Keratinocyte (primary cell): ENCODE measurements around the gene SYCN. TPM values are rescaled to one million over a fixed set of nuclear protein-coding genes. Genes with fewer than 3 reads are reported as not detected.
"Not testable (repeated sequence)": the region's sequence is repeated elsewhere in the genome, so short reads cannot be mapped to it uniquely, and the experiment has no call there.

Experiments used
- DNase-seq: peaks from one replicate; pipeline ENCODE4 v3.0.0-alpha.2; 2011; ENCODE audit warnings: low read depth, missing footprints, low spot score
- FAIRE-seq: peaks from 2 replicates; lab custom pipeline; 2011; peaks lifted over from hg19 to GRCh38; lab: Jason Lieb, UNC
- H2AFZ ChIP-seq: 2 replicates; pipeline ENCODE4 v1.6.0; 2012; ENCODE audit warnings: low read length, control low read depth, inconsistent platforms; ENCODE audit not compliant: control insufficient read depth
- H3K27ac ChIP-seq: 2 replicates; pipeline ENCODE4 v1.5.1; 2011; ENCODE audit warnings: low read length; ENCODE audit not compliant: control insufficient read depth, insufficient read depth
- H3K27me3 ChIP-seq: 3 replicates; pipeline ENCODE4 v1.6.0; 2011; ENCODE audit warnings: low read length; ENCODE audit not compliant: control insufficient read depth, insufficient read depth; ENCODE audit errors: extremely low read depth
- H3K36me3 ChIP-seq, 2 experiments: 2 replicates in 1 of 2; 3 replicates in 1 of 2; pipeline ENCODE4 v1.5.1; 2011; ENCODE audit warnings: low read length in 2 of 2, mild to moderate bottlenecking in 1 of 2; ENCODE audit not compliant: control insufficient read depth in 2 of 2, insufficient read depth in 2 of 2; ENCODE audit errors: extremely low read depth in 1 of 2
- H3K4me1 ChIP-seq: 3 replicates; pipeline ENCODE4 v1.5.1; 2011; ENCODE audit warnings: low read length; ENCODE audit not compliant: control insufficient read depth, insufficient read depth; ENCODE audit errors: extremely low read depth
- H3K4me2 ChIP-seq: 3 replicates; pipeline ENCODE4 v1.6.0; 2011; ENCODE audit warnings: low read depth, low read length; ENCODE audit not compliant: control insufficient read depth, insufficient read depth; ENCODE audit errors: extremely low read depth
- H3K4me3 ChIP-seq, 3 experiments: fragments of 200-600 bp in 1 of 3; sonication (generic) in 1 of 3; 2 replicates in 2 of 3; 3 replicates in 1 of 3; pipeline ENCODE4 v1.5.1; 2011 to 2016; ENCODE audit warnings: low read length in 3 of 3, mild to moderate bottlenecking in 3 of 3, control low read depth in 2 of 3, inconsistent platforms in 1 of 3, low read depth in 1 of 3, mixed read lengths in 1 of 3, mixed run types in 1 of 3, moderate library complexity in 1 of 3; ENCODE audit not compliant: control insufficient read depth in 2 of 3, insufficient read depth in 2 of 3; ENCODE audit errors: extremely low read depth in 1 of 3
- H3K79me2 ChIP-seq: 2 replicates; pipeline ENCODE4 v1.6.0; 2012; ENCODE audit warnings: low read length; ENCODE audit not compliant: control insufficient read depth, insufficient read depth
- H3K9ac ChIP-seq: 3 replicates; pipeline ENCODE4 v1.6.0; 2011; ENCODE audit warnings: low read length; ENCODE audit not compliant: control insufficient read depth, insufficient read depth; ENCODE audit errors: extremely low read depth
- H3K9me1 ChIP-seq: 3 replicates; pipeline ENCODE4 v1.6.0; 2011; ENCODE audit warnings: low read length; ENCODE audit not compliant: control insufficient read depth, insufficient read depth; ENCODE audit errors: extremely low read depth
- H3K9me3 ChIP-seq: 2 replicates; pipeline ENCODE4 v1.5.1; 2012; ENCODE audit warnings: low read depth, low read length; ENCODE audit not compliant: control insufficient read depth
- H4K20me1 ChIP-seq: 3 replicates; pipeline ENCODE4 v1.6.0; 2011; ENCODE audit warnings: low read length; ENCODE audit not compliant: control insufficient read depth, insufficient read depth; ENCODE audit errors: extremely low read depth
- EZH2 ChIP-seq: IDR thresholded peaks from one replicate; pipeline ENCODE4 v1.6.1; 2012; ENCODE audit warnings: inconsistent platforms, mild to moderate bottlenecking, low read length, moderate library complexity
- dilution Hi-C: fragments of 300-500 bp; cut with MboI; formaldehyde crosslinking; loops from one replicate; pipeline ENCODE4 v1.7.0; 2020; ENCODE audit warnings: low sequenced_read_pairs; ENCODE audit not compliant: extremely low pct_ligation_motif_present
- polyA plus RNA-seq, 5 experiments: library from polyadenylated mRNA; depleted of rRNA in 3 of 5; stranded (reverse) in 3 of 5; stranded (forward) in 1 of 5; unstranded in 1 of 5; fragments of >200 nt; gene quantifications; 1 replicate in 1 of 5; 2 replicates in 3 of 5; 3 replicates in 1 of 5; pipeline versions ENCODE4 v1.2.1 to v1.2.3, GENCODE V29; 2011 to 2012; ENCODE audit warnings: missing spikeins in 2 of 5, low read depth in 1 of 5, low replicate concordance in 1 of 5
- TF ChIP-seq, protein P1 (sequence below), 3 experiments: IDR thresholded peaks in 1 of 3; conservative IDR thresholded peaks in 1 of 3; optimal IDR thresholded peaks in 1 of 3; 2 replicates in 2 of 3; 3 replicates in 1 of 3; pipeline versions ENCODE3 to v1.5.1; 2011; ENCODE audit warnings: low read length in 3 of 3, mild to moderate bottlenecking in 3 of 3, moderate library complexity in 2 of 3, control low read depth in 1 of 3, inconsistent platforms in 1 of 3; ENCODE audit not compliant: insufficient read depth in 2 of 3; ENCODE audit errors: extremely low read depth in 1 of 3

The SYCN gene
- polyA plus RNA-seq, 1 donor (not counting 4 experiments of a cell fraction or from before 2014, with no cell fraction given), result not detected

DNA sequence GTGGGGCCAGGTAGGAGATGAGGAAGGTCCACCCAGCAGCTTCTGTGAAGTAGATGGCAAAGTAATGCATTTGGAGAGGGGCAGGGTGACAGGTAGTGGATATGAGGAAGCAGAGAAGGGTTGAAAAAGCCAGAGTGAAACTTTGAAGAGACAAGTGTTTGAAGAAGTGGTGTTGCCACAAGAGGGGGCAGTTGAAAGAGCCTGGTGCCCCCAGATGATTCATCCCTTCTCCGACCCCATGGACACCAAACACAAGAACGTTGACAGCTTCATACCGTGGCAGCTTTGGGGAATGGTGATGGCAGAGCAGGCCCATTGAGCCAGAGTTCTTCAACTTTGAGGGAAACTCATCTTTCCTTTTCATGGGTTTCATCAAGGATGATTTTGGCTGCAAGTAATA lies 20.8 kb upstream of the SYCN start:
- H3K27me3 ChIP-seq, result no peaks in the 10 kb centered on the region
- no peak overlapping the region for H3K4me2 ChIP-seq
- H3K4me3 ChIP-seq, result no peak overlapping the region
- H3K9me1 ChIP-seq, result no peaks in the 10 kb centered on the region
- H3K9me3 ChIP-seq, result no peaks in the 10 kb centered on the region
- H2AFZ ChIP-seq, result no peak overlapping the region
- no peak for TF ChIP-seq EZH2
- TF ChIP-seq, protein P1, sequence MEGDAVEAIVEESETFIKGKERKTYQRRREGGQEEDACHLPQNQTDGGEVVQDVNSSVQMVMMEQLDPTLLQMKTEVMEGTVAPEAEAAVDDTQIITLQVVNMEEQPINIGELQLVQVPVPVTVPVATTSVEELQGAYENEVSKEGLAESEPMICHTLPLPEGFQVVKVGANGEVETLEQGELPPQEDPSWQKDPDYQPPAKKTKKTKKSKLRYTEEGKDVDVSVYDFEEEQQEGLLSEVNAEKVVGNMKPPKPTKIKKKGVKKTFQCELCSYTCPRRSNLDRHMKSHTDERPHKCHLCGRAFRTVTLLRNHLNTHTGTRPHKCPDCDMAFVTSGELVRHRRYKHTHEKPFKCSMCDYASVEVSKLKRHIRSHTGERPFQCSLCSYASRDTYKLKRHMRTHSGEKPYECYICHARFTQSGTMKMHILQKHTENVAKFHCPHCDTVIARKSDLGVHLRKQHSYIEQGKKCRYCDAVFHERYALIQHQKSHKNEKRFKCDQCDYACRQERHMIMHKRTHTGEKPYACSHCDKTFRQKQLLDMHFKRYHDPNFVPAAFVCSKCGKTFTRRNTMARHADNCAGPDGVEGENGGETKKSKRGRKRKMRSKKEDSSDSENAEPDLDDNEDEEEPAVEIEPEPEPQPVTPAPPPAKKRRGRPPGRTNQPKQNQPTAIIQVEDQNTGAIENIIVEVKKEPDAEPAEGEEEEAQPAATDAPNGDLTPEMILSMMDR (optimal IDR thresholded peaks at IDR 0.05 in 1 of 3, IDR thresholded peaks at IDR 0.05 in 1 of 3, conservative IDR thresholded peaks at IDR 0.05 in 1 of 3; ENCODE audit: extremely low read depth in 1 of 3, insufficient read depth in 2 of 3, low read length in 3 of 3), result no peak
- FAIRE-seq, result no peak
- DNase-seq, result no peak
- no peak overlapping the region for H3K9ac ChIP-seq
- dilution Hi-C loops, result no loop called here
- H3K36me3 ChIP-seq, result no peaks in the 10 kb centered on the region
- no peak overlapping the region for H3K27ac ChIP-seq
- H3K79me2 ChIP-seq, result no peaks in the 10 kb centered on the region
- no peaks in the 10 kb centered on the region for H3K4me1 ChIP-seq
- no peaks in the 10 kb centered on the region for H4K20me1 ChIP-seq

DNA sequence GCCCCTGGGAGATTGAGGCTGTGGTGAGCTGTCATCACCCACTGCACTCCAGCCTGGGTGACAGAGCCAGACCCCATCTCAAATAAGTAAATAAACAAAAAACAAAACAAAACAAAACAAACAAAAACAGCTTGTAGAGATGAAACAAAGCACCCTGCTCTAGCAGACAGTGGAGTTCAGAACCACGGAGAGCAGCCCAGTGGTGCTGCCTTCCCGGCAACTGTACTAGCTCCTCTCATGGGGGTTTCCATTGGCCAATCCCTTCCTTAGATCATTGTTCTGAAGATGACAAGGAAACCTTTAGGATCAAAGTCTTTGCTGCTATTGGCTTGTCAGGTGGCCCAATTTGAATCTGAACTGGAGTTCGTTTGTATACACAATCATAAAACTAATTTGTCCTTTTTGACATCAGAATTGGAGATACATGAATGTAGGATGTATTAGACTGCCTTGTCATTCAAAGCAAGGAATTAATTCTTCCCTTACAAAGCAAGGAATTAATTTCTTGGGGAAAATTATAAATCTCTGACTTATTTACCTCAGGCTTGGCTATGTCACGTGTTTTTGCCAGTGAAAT lies 19.7 kb upstream of the SYCN start:
- no peaks in the 10 kb centered on the region for H3K36me3 ChIP-seq
- no peak for FAIRE-seq
- dilution Hi-C loops, result no loop called here

DNA sequence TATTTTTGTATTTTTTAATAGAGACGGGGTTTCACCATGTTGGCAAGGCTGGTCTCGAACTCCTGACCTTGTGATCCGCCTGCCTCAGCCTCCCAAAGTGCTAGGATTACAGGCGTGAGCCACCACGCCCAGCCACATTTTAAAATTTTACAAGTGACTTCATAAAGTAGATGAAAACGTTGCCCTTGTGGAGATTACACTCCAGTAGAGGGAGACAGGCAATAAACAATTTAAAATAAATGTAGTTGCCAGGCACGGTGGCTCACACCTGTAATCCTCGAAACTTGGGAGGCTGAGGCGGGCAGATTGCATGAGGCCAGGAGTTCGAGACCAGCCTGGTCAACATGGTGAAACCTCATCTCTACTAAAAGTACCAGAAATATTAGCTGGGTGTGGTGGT lies 15.0 kb upstream of the SYCN start:
- dilution Hi-C loops, H3K27ac ChIP-seq, H3K36me3 ChIP-seq, H4K20me1 ChIP-seq, FAIRE-seq, H3K79me2 ChIP-seq, H3K4me1 ChIP-seq, H3K9me3 ChIP-seq, H2AFZ ChIP-seq, H3K4me2 ChIP-seq, H3K9me1 ChIP-seq, H3K4me3 ChIP-seq, H3K9ac ChIP-seq, DNase-seq, H3K27me3 ChIP-seq: not testable (repeated sequence)

More for the DNA sequence above, 19.7 kb upstream of the SYCN start:
- TF ChIP-seq, protein P1 (optimal IDR thresholded peaks at IDR 0.05 in 1 of 3, IDR thresholded peaks at IDR 0.05 in 1 of 3, conservative IDR thresholded peaks at IDR 0.05 in 1 of 3; ENCODE audit: extremely low read depth in 1 of 3, insufficient read depth in 2 of 3, low read length in 3 of 3), result no peak
- no peak for TF ChIP-seq EZH2
- Histone ChIP-seq H3K9ac (no peak overlapping the region), H3K4me3 (no peak overlapping the region), H3K9me3 (no peaks in the 10 kb centered on the region), H3K4me1 (no peaks in the 10 kb centered on the region), H3K4me2 (no peak overlapping the region), H2AFZ (no peak overlapping the region), H4K20me1 (no peaks in the 10 kb centered on the region), H3K9me1 (no peaks in the 10 kb centered on the region), H3K79me2 (no peaks in the 10 kb centered on the region), H3K27ac (no peak overlapping the region), H3K27me3 (no peaks in the 10 kb centered on the region)
- DNase-seq, result no peak
